Mesenchymal stem cell (in vitro differentiated cells and primary cell): ENCODE results near the gene PEDS1.

ENCODE experiments used
- DNase-seq: peaks from one replicate; pipeline ENCODE4 v3.0.0-alpha.2; 2013
- H2AFZ ChIP-seq: one replicate; pipeline ENCODE4 v1.6.1; 2013; ENCODE audit warnings: low read depth, mild to moderate bottlenecking, control low read depth, inconsistent platforms, low read length, moderate library complexity
- H2AK5ac ChIP-seq: 2 replicates; pipeline ENCODE4 v1.6.1; 2013; ENCODE audit warnings: low read length, moderate library complexity, mild to moderate bottlenecking, inconsistent platforms; ENCODE audit not compliant: severe bottlenecking
- H2BK120ac ChIP-seq: one replicate; pipeline ENCODE4 v1.6.1; 2013; ENCODE audit warnings: low read depth, mild to moderate bottlenecking, inconsistent platforms, low read length, moderate library complexity
- H2BK12ac ChIP-seq, 2 experiments: one replicate each; pipeline ENCODE4 v1.6.1; 2013; ENCODE audit warnings: inconsistent platforms in 2 of 2, low read length in 2 of 2, mild to moderate bottlenecking in 2 of 2, moderate library complexity in 2 of 2, control low read depth in 1 of 2
- H2BK15ac ChIP-seq: one replicate; pipeline ENCODE4 v1.6.1; 2013; ENCODE audit warnings: mild to moderate bottlenecking, low read depth, inconsistent platforms; ENCODE audit not compliant: poor library complexity, severe bottlenecking
- H2BK5ac ChIP-seq: 2 replicates; pipeline ENCODE4 v1.6.1; 2013; ENCODE audit warnings: low read depth, mild to moderate bottlenecking, low read length, control low read depth, inconsistent platforms; ENCODE audit not compliant: poor library complexity, severe bottlenecking
- H3K14ac ChIP-seq, 2 experiments: one replicate each; pipeline ENCODE4 v1.6.1; 2013; ENCODE audit warnings: inconsistent platforms in 2 of 2, low read length in 2 of 2, control low read depth in 1 of 2, mild to moderate bottlenecking in 1 of 2, moderate library complexity in 1 of 2
- H3K18ac ChIP-seq, 2 experiments: one replicate each; pipeline ENCODE4 v1.6.1; 2013; ENCODE audit warnings: inconsistent platforms in 2 of 2, low read length in 2 of 2, control low read depth in 1 of 2, low read depth in 1 of 2, mild to moderate bottlenecking in 1 of 2
- H3K23ac ChIP-seq, 2 experiments: one replicate each; pipeline ENCODE4 v1.6.1; 2013; ENCODE audit warnings: inconsistent platforms in 2 of 2, low read length in 2 of 2, mild to moderate bottlenecking in 2 of 2, moderate library complexity in 2 of 2, control low read depth in 1 of 2
- H3K27ac ChIP-seq: 2 replicates; pipeline ENCODE4 v1.5.1; 2013; ENCODE audit warnings: mild to moderate bottlenecking, moderate library complexity, low read length, control low read depth, inconsistent platforms; ENCODE audit not compliant: poor library complexity, severe bottlenecking
- H3K27me3 ChIP-seq, 2 experiments: 2 replicates each; pipeline versions ENCODE4 v1.6.1 to v1.7.0; 2013; ENCODE audit warnings: low read length in 2 of 2, mild to moderate bottlenecking in 2 of 2, moderate library complexity in 2 of 2, control low read depth in 1 of 2, inconsistent platforms in 1 of 2; ENCODE audit not compliant: control insufficient read depth in 1 of 2, insufficient read depth in 1 of 2
- H3K36me3 ChIP-seq, 2 experiments: 2 replicates each; pipeline versions ENCODE4 v1.6.1 to v1.7.0; 2013; ENCODE audit warnings: low read length in 2 of 2, control low read depth in 1 of 2, inconsistent platforms in 1 of 2, low read depth in 1 of 2, mild to moderate bottlenecking in 1 of 2; ENCODE audit not compliant: insufficient read depth in 2 of 2, control insufficient read depth in 1 of 2
- H3K4ac ChIP-seq, 2 experiments: one replicate each; pipeline ENCODE4 v1.6.1; 2013; ENCODE audit warnings: inconsistent platforms in 2 of 2, low read length in 2 of 2, mild to moderate bottlenecking in 2 of 2, moderate library complexity in 2 of 2, control low read depth in 1 of 2, low read depth in 1 of 2
- H3K4me1 ChIP-seq: 2 replicates; pipeline ENCODE4 v1.6.1; 2013; ENCODE audit warnings: low read depth, low read length, control low read depth; ENCODE audit not compliant: control insufficient read depth, insufficient read depth
- H3K4me2 ChIP-seq: 2 replicates; pipeline ENCODE4 v1.6.1; 2013; ENCODE audit warnings: low read length, mild to moderate bottlenecking, inconsistent platforms; ENCODE audit not compliant: poor library complexity, severe bottlenecking
- H3K4me3 ChIP-seq, 2 experiments: 2 replicates each; pipeline versions ENCODE4 v1.5.1 to v1.7.0; 2013; ENCODE audit warnings: low read length in 2 of 2, mild to moderate bottlenecking in 2 of 2, control low read depth in 1 of 2, low read depth in 1 of 2; ENCODE audit not compliant: insufficient read depth in 1 of 2
- H3K79me1 ChIP-seq: replicated peaks from 2 replicates; pipeline ENCODE4 v1.6.1; 2013; ENCODE audit warnings: mild to moderate bottlenecking, control low read depth, low read length, inconsistent platforms; ENCODE audit not compliant: poor library complexity, severe bottlenecking
- H3K9ac ChIP-seq: 2 replicates; pipeline ENCODE4 v1.7.0; 2013; ENCODE audit warnings: mild to moderate bottlenecking, low read length, moderate library complexity
- H3K9me3 ChIP-seq: 2 replicates; pipeline ENCODE4 v1.7.0; 2013; ENCODE audit warnings: mild to moderate bottlenecking, low read length; ENCODE audit not compliant: control insufficient read depth
- H4K8ac ChIP-seq: one replicate; pipeline ENCODE4 v1.6.1; 2013; ENCODE audit warnings: inconsistent platforms, mild to moderate bottlenecking, low read length, moderate library complexity
- H4K91ac ChIP-seq: one replicate; pipeline ENCODE4 v1.6.1; 2013; ENCODE audit warnings: mild to moderate bottlenecking, low read length, inconsistent platforms
- WGBS: methylation state at CpG from one replicate; pipeline ENCODE4 v1.1.7; 2013; ENCODE audit warnings: mixed read lengths; 5-methylcytosine and 5-hydroxymethylcytosine counted together

Gene PEDS1

DNA sequence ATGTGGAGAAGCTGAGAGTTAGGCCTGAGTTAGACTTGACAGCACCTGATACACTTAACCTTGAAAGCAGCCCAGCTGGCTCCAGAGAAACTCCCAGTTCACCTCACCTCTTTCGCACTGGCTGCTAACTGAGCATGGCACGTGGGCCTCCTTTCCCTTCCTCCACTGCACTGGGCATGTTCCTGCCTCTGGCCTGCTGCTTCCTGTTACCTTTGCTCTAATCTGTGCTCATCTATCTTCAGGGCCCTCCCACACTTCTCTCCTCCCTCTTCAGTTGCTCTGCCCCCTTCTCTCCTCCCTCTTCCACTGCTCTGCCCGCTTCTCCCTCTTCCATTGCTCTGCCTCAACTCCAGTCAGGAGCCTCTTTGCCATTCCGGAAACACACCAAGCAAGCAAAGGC is 26.9 kb downstream of the PEDS1 start:
- H2BK120ac ChIP-seq, result no peak overlapping the region
- H4K8ac ChIP-seq, result no peak overlapping the region

DNA sequence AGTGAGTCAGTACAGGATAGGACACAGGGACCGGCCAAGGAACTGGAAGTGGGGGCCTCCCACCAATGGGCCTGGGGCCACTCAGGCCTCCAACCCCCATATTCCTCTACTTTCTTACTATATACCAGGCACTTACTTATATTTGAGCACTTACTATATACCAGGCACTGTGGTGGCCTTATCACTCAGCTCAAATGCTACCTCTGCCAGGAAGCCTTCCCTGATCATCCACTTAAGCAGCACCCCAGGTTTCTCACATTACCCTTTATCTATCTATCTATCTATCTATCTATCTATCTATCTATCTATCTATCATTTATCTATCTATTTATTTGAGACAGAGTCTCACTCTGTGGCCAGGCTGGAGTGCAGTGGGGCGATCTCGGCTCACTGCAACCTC is 28.2 kb downstream of the PEDS1 start:
- Histone ChIP-seq H2BK5ac (no peak overlapping the region), H4K8ac (no peak overlapping the region), H3K4ac (no peak overlapping the region), H2AFZ (no peak overlapping the region), H3K36me3 (peaks cover 62 to 75% of the 10 kb centered on the region in 2 experiments), H3K23ac (no peak overlapping the region), H2BK15ac (no peak overlapping the region), H4K91ac (no peak overlapping the region), H3K27ac (no peak overlapping the region), H3K4me3 (no peak overlapping the region), H3K9me3 (peaks cover 7% of the 10 kb centered on the region), H3K27me3 (no peaks in the 10 kb centered on the region), H2BK120ac (no peak overlapping the region), H3K14ac (no peak overlapping the region), H3K4me1 (peaks cover 16% of the 10 kb centered on the region), H3K9ac (no peak overlapping the region), H2AK5ac (no peak overlapping the region), H3K79me1 (peaks cover 43% of the 10 kb centered on the region), H2BK12ac (no peak overlapping the region), H3K18ac (no peak overlapping the region), H3K4me2 (no peak overlapping the region)
- WGBS, result 98% methylated on average over 3 of the region's 3 CpGs
- no peak for DNase-seq

More for the DNA sequence above, 26.9 kb downstream of the PEDS1 start:
- no peak overlapping the region for H2BK12ac ChIP-seq
- H3K27me3 ChIP-seq, result no peaks in the 10 kb centered on the region
- peaks cover 20% of the 10 kb centered on the region for H3K4me1 ChIP-seq
- H2AFZ ChIP-seq, result no peak overlapping the region
- peaks cover 2% of the 10 kb centered on the region for H3K9me3 ChIP-seq
- H3K9ac ChIP-seq, result no peak overlapping the region
- no peak overlapping the region for H3K4me3 ChIP-seq
- H3K18ac ChIP-seq, result no peak overlapping the region
- H3K14ac ChIP-seq, result no peak overlapping the region
- no peak overlapping the region for H3K4me2 ChIP-seq
- H3K4ac ChIP-seq, result no peak overlapping the region
- H2AK5ac ChIP-seq, result peak overlapping the region; percentile 45
- H3K79me1 ChIP-seq, result peaks cover 43% of the 10 kb centered on the region
- H4K91ac ChIP-seq, result no peak overlapping the region
- DNase-seq, result no peak
- 70% methylated on average over 4 of the region's 4 CpGs for WGBS
- H3K36me3 ChIP-seq, result peaks cover 66 to 80% of the 10 kb centered on the region in 2 experiments
- no peak overlapping the region for H2BK5ac ChIP-seq
- H2BK15ac ChIP-seq, result no peak overlapping the region
- H3K23ac ChIP-seq, result no peak overlapping the region
- H3K27ac ChIP-seq, result no peak overlapping the region

DNA sequence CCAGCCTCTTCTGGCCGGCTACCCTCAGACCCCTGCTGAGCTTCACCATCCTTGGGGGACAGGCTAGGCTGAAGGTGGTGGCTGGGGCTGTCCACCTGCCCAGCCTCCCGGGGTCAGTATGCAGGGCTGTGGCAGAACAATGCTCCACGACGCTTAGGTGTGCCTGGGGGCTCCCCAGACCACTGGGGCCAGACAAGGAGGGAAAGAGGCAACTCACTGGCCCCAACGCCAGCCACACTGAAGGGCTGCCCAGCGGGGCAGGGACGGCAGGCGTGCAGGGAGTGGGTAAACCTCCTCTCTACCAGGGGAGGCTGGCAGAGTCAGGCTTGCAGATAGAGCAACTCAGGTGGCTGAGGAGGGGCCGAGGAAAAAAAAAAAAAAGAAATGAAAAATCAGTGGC is 29.0 kb downstream of the PEDS1 start:
- peaks cover 7% of the 10 kb centered on the region for H3K9me3 ChIP-seq
- no peak overlapping the region for H2BK15ac ChIP-seq
- no peak overlapping the region for H2BK120ac ChIP-seq
- H4K8ac ChIP-seq, result no peak overlapping the region
- H2AK5ac ChIP-seq, result no peak overlapping the region
- H3K79me1 ChIP-seq, result peaks cover 36% of the 10 kb centered on the region
- H3K18ac ChIP-seq, result no peak overlapping the region
- no peak overlapping the region for H3K14ac ChIP-seq
- H3K4ac ChIP-seq, result no peak overlapping the region
- no peak overlapping the region for H2BK12ac ChIP-seq
- no peak overlapping the region for H3K4me3 ChIP-seq
- H3K9ac ChIP-seq, result no peak overlapping the region
- 97% methylated on average over 9 of the region's 9 CpGs for WGBS
- H3K23ac ChIP-seq, result no peak overlapping the region
- H2BK5ac ChIP-seq, result no peak overlapping the region
- H3K27me3 ChIP-seq, result no peaks in the 10 kb centered on the region
- H3K4me1 ChIP-seq, result peaks cover 10% of the 10 kb centered on the region
- no peak for DNase-seq
- no peak overlapping the region for H4K91ac ChIP-seq
- H3K36me3 ChIP-seq, result peaks cover 56 to 70% of the 10 kb centered on the region in 2 experiments
- no peak overlapping the region for H3K27ac ChIP-seq
- no peak overlapping the region for H3K4me2 ChIP-seq
- H2AFZ ChIP-seq, result no peak overlapping the region

DNA sequence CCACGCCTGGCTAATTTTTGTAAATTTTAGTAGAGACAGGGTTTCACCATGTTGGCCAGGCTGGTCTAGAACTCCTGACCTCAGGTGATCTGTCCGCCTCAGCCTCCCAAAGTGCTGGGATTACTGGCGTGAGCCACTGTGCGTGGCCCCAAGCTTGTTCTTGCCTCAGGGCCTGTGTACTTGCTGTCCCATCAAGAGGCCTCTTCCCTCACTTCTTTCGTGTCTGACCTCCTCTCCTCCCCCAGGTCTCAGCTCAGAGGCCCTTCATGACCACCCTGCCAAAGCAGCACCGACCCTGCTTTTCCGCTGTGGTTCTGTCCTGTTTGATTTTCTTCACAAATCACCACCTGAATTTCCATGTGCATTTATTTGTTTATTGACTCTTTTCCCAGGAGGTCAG is 30.1 kb downstream of the PEDS1 start:
- Histone ChIP-seq H3K27ac (no peak overlapping the region), H3K18ac (no peak overlapping the region), H2BK12ac (no peak overlapping the region), H3K9ac (no peak overlapping the region), H3K27me3 (no peaks in the 10 kb centered on the region), H3K4ac (no peak overlapping the region), H4K91ac (no peak overlapping the region), H2BK15ac (no peak overlapping the region), H4K8ac (no peak overlapping the region), H3K23ac (no peak overlapping the region), H2BK5ac (no peak overlapping the region), H3K4me2 (no peak overlapping the region), H2AFZ (no peak overlapping the region), H3K4me3 (no peak overlapping the region), H3K14ac (no peak overlapping the region), H3K36me3 (peaks cover 45 to 60% of the 10 kb centered on the region in 2 experiments), H3K9me3 (peaks cover 7% of the 10 kb centered on the region), H2BK120ac (no peak overlapping the region), H3K79me1 (peaks cover 29% of the 10 kb centered on the region), H3K4me1 (peaks cover 10% of the 10 kb centered on the region), H2AK5ac (no peak overlapping the region)
- WGBS, result over 99% methylated on average over 7 of the region's 7 CpGs
- no peak for DNase-seq
